ENCODE measurements around the gene ULBP1. TPM values are rescaled to one million over a fixed set of nuclear protein-coding genes. Genes with fewer than 3 reads are reported as not detected.
"Not testable (repeated sequence)": the region's sequence is repeated elsewhere in the genome, so short reads cannot be mapped to it uniquely, and the experiment has no call there.

ULBP1 gene
- total RNA-seq, 4 donors from 2014 or later = 0.33 to 0.46 TPM; not detected in 2

- H3K4me3 ChIP-seq (replicated peaks in 1 of 3); H3K27ac ChIP-seq; intact Hi-C loops (cut with DNase I); H3K36me3 ChIP-seq; DNase-seq; H3K9me3 ChIP-seq: not testable (repeated sequence)
- Histone ChIP-seq H3K27me3 (peaks cover 12% of the 10 kb centered on the region), H3K4me1 (peaks cover 18% of the 10 kb centered on the region in 2 donors)
- 75 to 94% methylated on average over 4 of the region's 4 CpGs for WGBS, 2 donors
Measured at GRCh38 chr6:149959806-149960205, 3.9 kb upstream of the ULBP1 start.

- H3K27ac ChIP-seq = no peak overlapping the region
Measured at GRCh38 chr6:149960488-149960887, 3.3 kb upstream of the ULBP1 start.

DNA sequence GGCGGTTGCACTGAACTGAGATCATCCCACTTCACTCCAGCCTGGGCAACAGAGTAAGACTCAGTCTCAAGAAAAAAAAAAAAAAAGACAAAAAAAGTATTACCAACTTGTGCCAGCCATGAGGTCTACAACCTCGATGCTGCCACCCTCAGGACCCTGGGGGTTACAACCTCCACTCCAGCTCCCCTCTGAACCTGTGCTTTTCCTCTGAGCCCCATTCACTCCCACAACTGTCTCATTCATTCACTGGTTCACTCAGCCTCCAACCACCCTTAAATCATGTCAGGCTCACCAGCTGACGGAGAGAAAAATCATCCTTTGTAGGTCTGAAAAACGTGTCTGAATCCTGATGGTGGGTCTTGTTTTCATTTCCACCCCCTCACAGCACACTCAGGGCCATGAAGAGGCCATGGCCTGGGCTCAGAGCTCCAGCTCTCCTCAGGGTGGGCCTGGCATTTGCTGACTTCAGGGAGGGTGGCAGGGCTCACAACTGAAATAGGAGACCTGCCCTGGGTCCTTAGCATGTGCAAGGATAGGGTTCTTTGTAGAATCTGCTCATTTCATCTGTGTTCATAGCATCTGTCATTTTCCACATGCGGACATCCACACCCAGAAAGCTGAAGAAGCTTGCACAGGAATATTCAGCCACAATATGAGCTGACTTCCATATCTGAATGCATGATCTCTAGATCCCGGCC, 1.9 kb upstream of the ULBP1 start:
- Histone ChIP-seq H3K27me3 (peaks cover 13% of the 10 kb centered on the region), H3K36me3 (no peaks in the 10 kb centered on the region), H3K4me3 (replicated peaks in 1 of 3) (no peak overlapping the region), H3K4me1 (peaks cover 20 to 24% of the 10 kb centered on the region in 2 donors), H3K27ac (no peak overlapping the region), H3K9me3 (no peaks in the 10 kb centered on the region)
- no peak for TF ChIP-seq POLR2A (IDR thresholded peaks at IDR 0.05)
- TF ChIP-seq, protein P1, sequence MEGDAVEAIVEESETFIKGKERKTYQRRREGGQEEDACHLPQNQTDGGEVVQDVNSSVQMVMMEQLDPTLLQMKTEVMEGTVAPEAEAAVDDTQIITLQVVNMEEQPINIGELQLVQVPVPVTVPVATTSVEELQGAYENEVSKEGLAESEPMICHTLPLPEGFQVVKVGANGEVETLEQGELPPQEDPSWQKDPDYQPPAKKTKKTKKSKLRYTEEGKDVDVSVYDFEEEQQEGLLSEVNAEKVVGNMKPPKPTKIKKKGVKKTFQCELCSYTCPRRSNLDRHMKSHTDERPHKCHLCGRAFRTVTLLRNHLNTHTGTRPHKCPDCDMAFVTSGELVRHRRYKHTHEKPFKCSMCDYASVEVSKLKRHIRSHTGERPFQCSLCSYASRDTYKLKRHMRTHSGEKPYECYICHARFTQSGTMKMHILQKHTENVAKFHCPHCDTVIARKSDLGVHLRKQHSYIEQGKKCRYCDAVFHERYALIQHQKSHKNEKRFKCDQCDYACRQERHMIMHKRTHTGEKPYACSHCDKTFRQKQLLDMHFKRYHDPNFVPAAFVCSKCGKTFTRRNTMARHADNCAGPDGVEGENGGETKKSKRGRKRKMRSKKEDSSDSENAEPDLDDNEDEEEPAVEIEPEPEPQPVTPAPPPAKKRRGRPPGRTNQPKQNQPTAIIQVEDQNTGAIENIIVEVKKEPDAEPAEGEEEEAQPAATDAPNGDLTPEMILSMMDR (IDR thresholded peaks at IDR 0.05) = peak in 1 of 6 experiments; percentile 18
- 72 to 73% methylated on average over 6 of the region's 6 CpGs for WGBS, 2 donors
- no peak for DNase-seq
- intact Hi-C loops (cut with DNase I) = no loop called here

More at GRCh38 chr6:149960488-149960887, 3.3 kb upstream of the ULBP1 start:
- H3K27me3 ChIP-seq = peaks cover 18% of the 10 kb centered on the region
- intact Hi-C loops (cut with DNase I) = no loop called here
- 68 to 88% methylated on average over 5 to 6 of the region's 6 CpGs for WGBS, 2 donors
- DNase-seq = no peak
- no peak for TF ChIP-seq POLR2A (IDR thresholded peaks at IDR 0.05)
- TF ChIP-seq, protein P1 (IDR thresholded peaks at IDR 0.05) = no peak
- no peaks in the 10 kb centered on the region for H3K36me3 ChIP-seq
- no peaks in the 10 kb centered on the region for H3K9me3 ChIP-seq
- no peak overlapping the region for H3K4me3 ChIP-seq (replicated peaks in 1 of 3)
- peaks cover 20 to 24% of the 10 kb centered on the region in 2 donors for H3K4me1 ChIP-seq

DNA sequence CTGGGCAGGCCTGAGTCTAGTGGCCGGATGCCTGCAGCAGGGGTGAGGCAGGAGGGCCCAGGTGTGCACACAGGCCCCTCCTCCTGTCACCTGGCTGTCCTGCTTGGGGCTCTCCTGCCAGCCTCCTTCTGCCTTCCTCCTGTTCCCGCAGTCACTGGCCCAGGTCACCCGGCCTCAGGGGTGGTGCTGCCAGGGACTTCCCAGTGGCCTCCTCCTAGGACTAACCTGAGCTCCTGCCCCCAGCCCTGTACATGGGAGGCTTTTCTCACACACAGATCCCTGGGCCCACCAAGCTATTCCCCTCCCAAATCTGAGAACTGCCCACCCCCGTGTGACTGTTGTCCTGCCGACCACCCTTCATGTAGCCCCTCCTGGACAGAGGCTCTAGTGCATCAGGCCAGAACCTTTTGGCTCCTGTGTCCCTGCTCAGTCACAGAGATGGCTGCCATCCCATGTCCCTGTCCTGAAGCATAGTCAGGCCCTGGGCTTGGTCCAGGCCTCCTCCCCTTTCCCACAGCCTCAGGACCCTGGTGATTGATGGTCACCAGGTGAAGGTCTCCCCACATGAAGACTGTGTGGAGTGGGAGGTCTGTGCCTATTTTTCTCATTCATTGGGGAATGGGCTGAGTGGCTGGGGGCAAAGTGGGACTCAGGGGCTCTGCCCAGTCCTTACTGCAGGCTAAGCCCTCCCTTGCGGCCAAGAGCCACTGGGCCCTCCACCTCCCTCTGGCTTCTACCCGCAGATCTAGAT, 1.1 kb upstream of the ULBP1 start:
- H3K27me3 ChIP-seq = peaks cover 13% of the 10 kb centered on the region
- no peak for DNase-seq

GRCh38 chr6:149963212-149963461, 606 bp upstream of the ULBP1 start:
- Histone ChIP-seq H3K4me1 (peaks cover 20 to 24% of the 10 kb centered on the region in 2 donors), H3K36me3 (no peaks in the 10 kb centered on the region), H3K27ac (no peak overlapping the region), H3K9me3 (no peaks in the 10 kb centered on the region), H3K4me3 (replicated peaks in 1 of 3) (peak overlapping the region in 1 of 3 donors; percentile 23), H3K27me3 (peaks cover 13% of the 10 kb centered on the region)
- intact Hi-C loops (cut with DNase I) = no loop called here
- no peak for DNase-seq
- TF ChIP-seq, protein P1 (IDR thresholded peaks at IDR 0.05) = no peak
- TF ChIP-seq POLR2A (IDR thresholded peaks at IDR 0.05) = no peak
- 25 to 30% methylated on average over 8 of the region's 8 CpGs for WGBS, 2 donors

More for the DNA sequence above, 1.1 kb upstream of the ULBP1 start:
- TF ChIP-seq, protein P1 (IDR thresholded peaks at IDR 0.05) = no peak
- no peak for TF ChIP-seq POLR2A (IDR thresholded peaks at IDR 0.05)
- intact Hi-C loops (cut with DNase I) = no loop called here
- 83 to 91% methylated on average over 7 of the region's 7 CpGs for WGBS, 2 donors
- H3K4me1 ChIP-seq = peaks cover 20 to 24% of the 10 kb centered on the region in 2 donors
- no peaks in the 10 kb centered on the region for H3K36me3 ChIP-seq
- no peak overlapping the region for H3K27ac ChIP-seq
- H3K4me3 ChIP-seq (replicated peaks in 1 of 3) = no peak overlapping the region
- H3K9me3 ChIP-seq = no peaks in the 10 kb centered on the region

All from thyroid gland (tissue), 4 donors.